Tibial nerve (tissue), 4 donors: ENCODE data around the gene SLC8A3. TPM values are rescaled to one million over a fixed set of nuclear protein-coding genes. Genes with fewer than 3 reads are reported as not detected.

Experiments
- DNase-seq, 2 donors: peaks; one replicate each; pipeline ENCODE4 v3.0.0-alpha.2; 2019; ENCODE audit warnings: low spot score in 2 of 2
- H3K27ac ChIP-seq, 4 donors: fragments of 200-600 bp; sonication (generic) in 3 of 4; one replicate each; pipeline ENCODE4 v1.5.1; 2017 to 2019; ENCODE audit warnings: mild to moderate bottlenecking in 1 of 4
- H3K27me3 ChIP-seq, 2 donors: fragments of 200-600 bp; sonication (generic) in 1 of 2; one replicate each; pipeline versions ENCODE4 v1.5.1 to v1.6.0; 2017 to 2019
- H3K36me3 ChIP-seq, 3 donors: fragments of 200-600 bp; sonication (generic); one replicate each; pipeline ENCODE4 v1.5.1; 2018 to 2019
- H3K4me1 ChIP-seq, 4 donors: fragments of 200-600 bp; sonication (generic) in 3 of 4; one replicate each; pipeline ENCODE4 v1.5.1; 2017 to 2019
- H3K4me3 ChIP-seq, 4 donors: fragments of 200-600 bp; sonication (generic) in 3 of 4; one replicate each; pipeline ENCODE4 v1.5.1; 2017 to 2019; ENCODE audit warnings: mild to moderate bottlenecking in 1 of 4, moderate library complexity in 1 of 4
- H3K9me3 ChIP-seq, 4 donors: fragments of 200-600 bp; sonication (generic) in 3 of 4; one replicate each; pipeline ENCODE4 v1.5.1; 2017 to 2019
- CTCF ChIP-seq, 5 experiments: fragments of 200-600 bp in 3 of 5; fragments of 450-650 bp in 2 of 5; sonication (generic) in 3 of 5; IDR thresholded peaks; one replicate each; pipeline ENCODE4 v1.5.1; 2016 to 2019; ENCODE audit warnings: antibody characterized with exemption in 5 of 5, mild to moderate bottlenecking in 3 of 5, moderate library complexity in 2 of 5
- EP300 ChIP-seq, 2 donors: sonication (generic); formaldehyde crosslinking; IDR thresholded peaks; one replicate each; pipeline ENCODE4 v1.6.1; 2017; ENCODE audit warnings: antibody characterized with exemption in 2 of 2, mild to moderate bottlenecking in 1 of 2
- POLR2A ChIP-seq, 2 donors: fragments of 450-650 bp; IDR thresholded peaks; one replicate each; pipeline ENCODE4 v1.6.1; 2017; ENCODE audit warnings: antibody characterized with exemption in 2 of 2, mild to moderate bottlenecking in 2 of 2, moderate library complexity in 2 of 2
- WGBS, 2 donors: methylation state at CpG; one replicate each; pipeline ENCODE4 v1.1.5; 2018; 5-methylcytosine and 5-hydroxymethylcytosine counted together
- total RNA-seq, 4 donors: library from RNA; depleted of rRNA; stranded (reverse); fragments of >200 nt; gene quantifications; one replicate each; pipeline ENCODE4 v1.1.0, GENCODE V29; 2016

The SLC8A3 gene
- total RNA-seq, 4 donors from 2014 or later = 0.20 to 1.0 (median 0.22) TPM; not detected in 1

GRCh38 chr14:70036665-70037064 lies 152.1 kb downstream of the SLC8A3 start:
- H3K9me3 ChIP-seq = no peaks in the 10 kb centered on the region
- WGBS, 2 donors = 67% methylated on average over 1 of the region's 1 CpG
- H3K4me3 ChIP-seq = no peak overlapping the region
- TF ChIP-seq POLR2A (IDR thresholded peaks at IDR 0.05) = no peak
- no peak for TF ChIP-seq CTCF (IDR thresholded peaks at IDR 0.05)
- TF ChIP-seq EP300 (IDR thresholded peaks at IDR 0.05) = no peak
- peaks cover 0 to 5% (median 0%) of the 10 kb centered on the region in 4 donors for H3K4me1 ChIP-seq
- H3K36me3 ChIP-seq = no peaks in the 10 kb centered on the region
- H3K27ac ChIP-seq = no peak overlapping the region
- no peaks in the 10 kb centered on the region for H3K27me3 ChIP-seq
- DNase-seq = no peak

GRCh38 chr14:70034257-70034656 lies 154.5 kb downstream of the SLC8A3 start:
- Histone ChIP-seq H3K4me3 (no peak overlapping the region), H3K4me1 (peaks cover 0 to 5% (median 0%) of the 10 kb centered on the region in 4 donors), H3K36me3 (no peaks in the 10 kb centered on the region), H3K27me3 (no peaks in the 10 kb centered on the region), H3K27ac (no peak overlapping the region), H3K9me3 (no peaks in the 10 kb centered on the region)
- TF ChIP-seq CTCF (IDR thresholded peaks at IDR 0.05) (no peak), EP300 (IDR thresholded peaks at IDR 0.05) (no peak), POLR2A (IDR thresholded peaks at IDR 0.05) (no peak)
- 90 to 94% methylated on average over 3 of the region's 3 CpGs for WGBS, 2 donors
- DNase-seq = no peak

GRCh38 chr14:70033561-70033960 lies 155.2 kb downstream of the SLC8A3 start:
- Histone ChIP-seq H3K27ac (no peak overlapping the region), H3K4me3 (no peak overlapping the region), H3K36me3 (no peaks in the 10 kb centered on the region), H3K4me1 (peaks cover 0 to 5% (median 0%) of the 10 kb centered on the region in 4 donors), H3K9me3 (no peaks in the 10 kb centered on the region), H3K27me3 (no peaks in the 10 kb centered on the region)
- whole genome bisulfite sequencing, 2 donors = 67 to 75% methylated on average over 2 of the region's 2 CpGs
- DNase-seq = no peak
- TF ChIP-seq CTCF (IDR thresholded peaks at IDR 0.05) (no peak), EP300 (IDR thresholded peaks at IDR 0.05) (no peak), POLR2A (IDR thresholded peaks at IDR 0.05) (no peak)

GRCh38 chr14:70033116-70033515 lies 155.6 kb downstream of the SLC8A3 start:
- Histone ChIP-seq H3K27me3 (no peaks in the 10 kb centered on the region), H3K27ac (no peak overlapping the region), H3K4me3 (no peak overlapping the region), H3K36me3 (no peaks in the 10 kb centered on the region), H3K9me3 (no peaks in the 10 kb centered on the region), H3K4me1 (peaks cover 0 to 5% (median 0%) of the 10 kb centered on the region in 4 donors)
- 58 to 70% methylated on average over 7 to 8 of the region's 8 CpGs for WGBS, 2 donors
- TF ChIP-seq CTCF (IDR thresholded peaks at IDR 0.05) (no peak), EP300 (IDR thresholded peaks at IDR 0.05) (no peak), POLR2A (IDR thresholded peaks at IDR 0.05) (no peak)
- DNase-seq = no peak

- TF ChIP-seq CTCF (IDR thresholded peaks at IDR 0.05) = no peak
- TF ChIP-seq EP300 (IDR thresholded peaks at IDR 0.05) = no peak
- TF ChIP-seq POLR2A (IDR thresholded peaks at IDR 0.05) = no peak
- Histone ChIP-seq H3K36me3 (no peaks in the 10 kb centered on the region), H3K27ac (no peak overlapping the region), H3K9me3 (no peaks in the 10 kb centered on the region), H3K27me3 (no peaks in the 10 kb centered on the region), H3K4me1 (peaks cover 0 to 10% (median 0%) of the 10 kb centered on the region in 4 donors), H3K4me3 (no peak overlapping the region)
- WGBS, 2 donors = 60 to 63% methylated on average over 3 of the region's 3 CpGs
- no peak for DNase-seq
Measured at GRCh38 chr14:70032447-70032846, 156.3 kb downstream of the SLC8A3 start.
